Measurements from ENCODE around the gene ZNF329.
"Not testable (repeated sequence)": the region's sequence is repeated elsewhere in the genome, so short reads cannot be mapped to it uniquely, and the experiment has no call there.

ZNF329 gene

GRCh38 chr19:58150328-58150921 is at the start of gene ZNF329:
ZNF329 (minus strand) TSS chr19:58150789; CDS start chr19:58129503, 21,286 bp downstream.
- peak; percentile 96 for DNase-seq
- ATAC-seq, result peak; percentile 72

- ATAC-seq (no peak), DNase-seq (no peak)
These were observed 46.5 kb upstream of the ZNF329 start for GRCh38 chr19:58196901-58197616.

- ATAC-seq (no peak), DNase-seq (no peak)
These were observed 33.2 kb upstream of the ZNF329 start for GRCh38 chr19:58183817-58184215.

GRCh38 chr19:58182989-58183816 is 32.6 kb upstream of the ZNF329 start, which contains the start of gene ZNF274:
ZNF274 (plus strand) TSS chr19:58183061; CDS start chr19:58183966, 905 bp downstream.
- ATAC-seq, result peak; percentile 88
- DNase-seq, result peak; percentile 96

GRCh38 chr19:58182577-58182988 is 32.0 kb upstream of the ZNF329 start:
- ATAC-seq, result no peak

GRCh38 chr19:58181902-58182576 is 31.4 kb upstream of the ZNF329 start:
- DNase-seq (peak; percentile 73), ATAC-seq (no peak)

More at GRCh38 chr19:58182577-58182988, 32.0 kb upstream of the ZNF329 start:
- no peak for DNase-seq

GRCh38 chr19:58170860-58171259 is 20.3 kb upstream of the ZNF329 start:
- DNase-seq (no peak), ATAC-seq (no peak)

- ATAC-seq (no peak), DNase-seq (no peak)
These were observed 16.2 kb upstream of the ZNF329 start for GRCh38 chr19:58166708-58167280.

GRCh38 chr19:58166268-58166667 is 15.7 kb upstream of the ZNF329 start:
- ATAC-seq (no peak), DNase-seq (no peak)

- DNase-seq (no peak), ATAC-seq (no peak)
These were observed 6.6 kb upstream of the ZNF329 start for GRCh38 chr19:58157045-58157728.

- ATAC-seq, result peak; percentile 85
- DNase-seq, result peak; percentile 100
These were observed 4.4 kb upstream of the ZNF329 start for GRCh38 chr19:58154679-58155648.

GRCh38 chr19:58154287-58154678 is 3.7 kb upstream of the ZNF329 start:
- ATAC-seq, result no peak
- peak; percentile 11 for DNase-seq

GRCh38 chr19:58153386-58153785 is 2.8 kb upstream of the ZNF329 start:
- DNase-seq (no peak), ATAC-seq (no peak)

- ATAC-seq, DNase-seq: not testable (repeated sequence)
These were observed 3.1 kb downstream of the ZNF329 start for GRCh38 chr19:58147475-58147874.

- DNase-seq, result no peak
- ATAC-seq, result no peak
These were observed 4.7 kb downstream of the ZNF329 start for GRCh38 chr19:58145849-58146248.

GRCh38 chr19:58134244-58134643 is 16.3 kb downstream of the ZNF329 start:
- ATAC-seq, result no peak

GRCh38 chr19:58129284-58129683 is 21.3 kb downstream of the ZNF329 start:
- no peak for ATAC-seq
- DNase-seq, result no peak

More at GRCh38 chr19:58134244-58134643, 16.3 kb downstream of the ZNF329 start:
- no peak for DNase-seq

GRCh38 chr19:58128041-58128685 is 22.4 kb downstream of the ZNF329 start:
- ATAC-seq (no peak), DNase-seq (no peak)

- no peak for ATAC-seq
These were observed 27.2 kb downstream of the ZNF329 start for GRCh38 chr19:58123354-58123753.

More at GRCh38 chr19:58123354-58123753, 27.2 kb downstream of the ZNF329 start:
- DNase-seq, result no peak
